NB4 (cell line): ENCODE results near the gene EPB41L3.

ENCODE experiments used
- DNase-seq: peaks from one replicate; pipeline ENCODE4 v3.0.0; 2010; ENCODE audit warnings: low read depth
- H3K4me3 ChIP-seq: one replicate; pipeline ENCODE4 v1.5.1; 2011; ENCODE audit warnings: mild to moderate bottlenecking, low read depth, low read length, moderate library complexity
- CTCF ChIP-seq: IDR thresholded peaks from one replicate; pipeline ENCODE4 v1.5.1; 2012; ENCODE audit warnings: low read depth, low read length
- MAX ChIP-seq: IDR thresholded peaks from 2 replicates; pipeline ENCODE4 v1.6.1; 2011; ENCODE audit warnings: low read depth, low read length
- MYC ChIP-seq: IDR thresholded peaks from 2 replicates; pipeline ENCODE4 v1.6.1; 2011; ENCODE audit warnings: low read depth, low read length
- POLR2A ChIP-seq: IDR thresholded peaks from 2 replicates; pipeline ENCODE4 v1.6.1; 2011; ENCODE audit warnings: mild to moderate bottlenecking; ENCODE audit not compliant: insufficient read length; ENCODE audit errors: extremely low read depth

Gene EPB41L3

GRCh38 chr18:5554629-5555028, 10.8 kb upstream of the EPB41L3 start:
- no peak overlapping the region for H3K4me3 ChIP-seq
- no peak for DNase-seq
- TF ChIP-seq CTCF (no peak), MAX (no peak), MYC (no peak), POLR2A (no peak)

- peak; percentile 19 for DNase-seq
- TF ChIP-seq POLR2A (no peak), CTCF (peak; percentile 5)
- H3K4me3 ChIP-seq, result no peak overlapping the region
Observed at GRCh38 chr18:5546660-5547059, 2.9 kb upstream of the EPB41L3 start.

DNA sequence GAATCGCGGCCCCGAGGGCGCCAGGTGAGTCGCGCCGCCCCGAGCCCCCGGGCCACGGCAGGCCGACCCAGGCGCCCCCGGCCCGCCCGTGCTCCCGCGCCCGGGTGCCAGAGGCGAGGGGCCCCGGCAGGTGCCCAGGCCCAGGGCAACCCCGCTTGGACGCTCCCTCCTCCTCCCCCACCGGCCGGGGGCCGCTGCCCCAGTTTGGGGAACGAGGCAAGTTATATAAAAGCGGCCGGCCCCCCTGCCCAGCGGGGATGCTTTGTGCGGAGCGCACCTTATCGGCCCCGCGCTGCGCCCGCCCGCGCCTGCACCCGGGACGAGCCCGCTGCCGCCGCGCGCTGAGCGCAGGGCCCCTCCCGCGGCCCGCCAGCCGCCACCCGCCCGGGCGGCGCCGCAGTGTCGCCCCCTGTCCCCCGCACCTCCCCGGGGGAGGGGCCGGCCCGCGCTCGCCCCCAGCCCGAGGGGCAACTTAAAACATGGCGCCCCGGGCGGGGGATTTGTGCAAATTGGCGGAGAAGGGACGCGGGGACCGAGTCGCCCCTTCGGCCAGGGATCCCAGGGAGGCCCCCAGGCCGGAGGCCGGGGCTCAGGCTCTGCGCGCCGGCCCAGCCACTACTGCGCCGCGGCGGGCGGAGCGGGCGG, 639 bp downstream of the EPB41L3 start:
- TF ChIP-seq CTCF, result no peak
- TF ChIP-seq MAX, result no peak
- TF ChIP-seq POLR2A, result no peak
- TF ChIP-seq MYC, result no peak
- no peak for DNase-seq
- no peak overlapping the region for H3K4me3 ChIP-seq

DNA sequence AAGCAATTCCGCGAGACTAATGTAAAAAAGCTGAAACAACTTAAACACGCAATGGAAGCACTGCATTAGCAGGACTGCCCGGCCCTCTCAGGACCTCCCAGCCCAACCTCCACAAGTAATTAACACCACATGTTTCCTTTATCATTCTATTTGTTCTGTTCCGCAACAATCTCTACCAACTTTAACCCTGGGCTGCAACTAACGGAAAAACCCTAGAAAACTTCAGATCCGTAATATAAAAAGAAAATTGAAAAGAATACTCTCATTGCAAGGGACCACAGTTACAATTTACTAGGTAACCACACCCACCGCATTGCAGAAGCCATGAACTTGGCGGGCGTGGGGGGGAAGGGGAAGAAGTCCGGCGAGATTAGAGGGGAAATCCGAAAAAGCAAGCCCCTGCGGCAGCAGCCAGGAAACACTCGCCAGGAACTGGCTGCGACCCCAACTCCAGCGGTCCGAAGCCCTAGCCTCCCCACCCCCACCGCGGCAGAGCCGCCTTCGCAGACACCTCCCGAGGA, 1.2 kb downstream of the EPB41L3 start:
- no peak for TF ChIP-seq POLR2A
- TF ChIP-seq MAX, result no peak
- no peak for TF ChIP-seq MYC
- no peak for TF ChIP-seq CTCF
- H3K4me3 ChIP-seq, result no peak overlapping the region
- DNase-seq, result peak; percentile 1

DNA sequence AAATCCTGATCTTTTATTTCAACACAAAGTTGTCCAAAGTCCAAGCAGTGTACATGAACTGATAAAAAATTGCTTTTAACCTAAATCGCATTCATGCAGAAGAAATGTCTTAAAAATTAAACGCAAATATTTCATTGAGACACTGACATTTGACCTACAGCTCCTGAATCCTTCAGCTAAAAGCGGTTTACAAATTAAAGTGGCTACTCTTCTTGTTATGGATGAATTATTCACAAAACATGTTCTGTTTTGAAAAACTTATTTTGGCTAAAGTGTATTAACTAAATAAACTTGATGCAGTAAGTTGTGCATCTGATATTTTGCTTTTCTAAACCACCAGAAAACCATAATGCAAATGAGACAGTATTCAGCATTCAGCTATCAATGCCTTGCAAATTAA, 2.2 kb downstream of the EPB41L3 start:
- DNase-seq, result no peak
- TF ChIP-seq POLR2A (no peak), CTCF (no peak), MYC (no peak), MAX (no peak)
- no peak overlapping the region for H3K4me3 ChIP-seq

- TF ChIP-seq CTCF (no peak), POLR2A (no peak), MYC (no peak), MAX (no peak)
- H3K4me3 ChIP-seq, result no peak overlapping the region
- no peak for DNase-seq
Observed at GRCh38 chr18:5539391-5539790, 4.4 kb downstream of the EPB41L3 start.
